HL-60/S4 treated with phorbol 12-myristate 13-acetate at 8.2 ng/mL for 4 days and 3 days (cell line): ENCODE data around the gene TMEM201.
"Not testable (repeated sequence)": the region's sequence is repeated elsewhere in the genome, so short reads cannot be mapped to it uniquely, and the experiment has no call there.

ENCODE experiments used
- in situ Hi-C: fragments of 300-500 bp; cut with MboI; formaldehyde crosslinking; loops from 2 replicates; pipeline ENCODE4 v1.15.0; 2022; ENCODE audit warnings: low sequenced_read_pairs

Gene TMEM201, protein sequence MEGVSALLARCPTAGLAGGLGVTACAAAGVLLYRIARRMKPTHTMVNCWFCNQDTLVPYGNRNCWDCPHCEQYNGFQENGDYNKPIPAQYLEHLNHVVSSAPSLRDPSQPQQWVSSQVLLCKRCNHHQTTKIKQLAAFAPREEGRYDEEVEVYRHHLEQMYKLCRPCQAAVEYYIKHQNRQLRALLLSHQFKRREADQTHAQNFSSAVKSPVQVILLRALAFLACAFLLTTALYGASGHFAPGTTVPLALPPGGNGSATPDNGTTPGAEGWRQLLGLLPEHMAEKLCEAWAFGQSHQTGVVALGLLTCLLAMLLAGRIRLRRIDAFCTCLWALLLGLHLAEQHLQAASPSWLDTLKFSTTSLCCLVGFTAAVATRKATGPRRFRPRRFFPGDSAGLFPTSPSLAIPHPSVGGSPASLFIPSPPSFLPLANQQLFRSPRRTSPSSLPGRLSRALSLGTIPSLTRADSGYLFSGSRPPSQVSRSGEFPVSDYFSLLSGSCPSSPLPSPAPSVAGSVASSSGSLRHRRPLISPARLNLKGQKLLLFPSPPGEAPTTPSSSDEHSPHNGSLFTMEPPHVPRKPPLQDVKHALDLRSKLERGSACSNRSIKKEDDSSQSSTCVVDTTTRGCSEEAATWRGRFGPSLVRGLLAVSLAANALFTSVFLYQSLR

GRCh38 chr1:9588551-9589143, at the start of gene TMEM201:
TMEM201 (plus strand) TSS chr1:9588911; CDS start chr1:9588931, 20 bp downstream.
- in situ Hi-C loops = no loop called here

DNA sequence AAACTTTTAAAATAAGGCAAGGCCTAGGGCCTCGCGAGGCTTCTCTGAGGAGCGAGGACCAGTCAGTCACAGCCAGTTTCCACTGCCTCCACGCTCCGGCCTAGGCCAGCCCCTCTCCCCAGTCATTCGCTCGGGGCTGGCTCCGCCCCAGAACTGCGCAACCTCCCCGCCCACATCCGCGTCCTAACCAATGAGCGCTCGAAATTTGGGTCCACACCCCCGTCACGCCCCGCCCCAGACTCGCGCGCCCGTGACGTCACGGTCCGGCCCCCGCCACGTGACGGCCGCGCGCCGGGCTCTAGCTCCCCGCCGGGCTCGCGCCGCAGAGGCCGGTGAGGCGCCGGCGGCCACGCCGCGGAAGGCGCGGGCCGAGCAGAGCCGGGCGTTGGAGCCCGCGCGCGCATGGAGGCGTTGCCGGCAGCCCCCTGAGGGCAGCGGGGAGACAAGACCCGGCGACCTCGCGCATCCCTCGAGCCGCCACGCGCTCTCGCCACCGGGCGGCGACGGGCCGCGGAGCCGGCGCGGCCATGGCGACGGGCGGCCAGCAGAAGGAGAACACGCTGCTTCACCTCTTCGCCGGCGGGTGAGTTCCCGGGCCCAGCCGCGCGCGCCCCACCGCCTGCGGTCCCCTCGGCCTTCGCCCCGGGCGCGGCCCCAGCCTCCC, 49.4 kb upstream of the TMEM201 start, which contains the start of gene SLC25A33:
SLC25A33 (plus strand) TSS at position 301 of the 664 bp plus-strand sequence; CDS start at position 528, 227 bp downstream.
- in situ Hi-C loops = no loop called here

DNA sequence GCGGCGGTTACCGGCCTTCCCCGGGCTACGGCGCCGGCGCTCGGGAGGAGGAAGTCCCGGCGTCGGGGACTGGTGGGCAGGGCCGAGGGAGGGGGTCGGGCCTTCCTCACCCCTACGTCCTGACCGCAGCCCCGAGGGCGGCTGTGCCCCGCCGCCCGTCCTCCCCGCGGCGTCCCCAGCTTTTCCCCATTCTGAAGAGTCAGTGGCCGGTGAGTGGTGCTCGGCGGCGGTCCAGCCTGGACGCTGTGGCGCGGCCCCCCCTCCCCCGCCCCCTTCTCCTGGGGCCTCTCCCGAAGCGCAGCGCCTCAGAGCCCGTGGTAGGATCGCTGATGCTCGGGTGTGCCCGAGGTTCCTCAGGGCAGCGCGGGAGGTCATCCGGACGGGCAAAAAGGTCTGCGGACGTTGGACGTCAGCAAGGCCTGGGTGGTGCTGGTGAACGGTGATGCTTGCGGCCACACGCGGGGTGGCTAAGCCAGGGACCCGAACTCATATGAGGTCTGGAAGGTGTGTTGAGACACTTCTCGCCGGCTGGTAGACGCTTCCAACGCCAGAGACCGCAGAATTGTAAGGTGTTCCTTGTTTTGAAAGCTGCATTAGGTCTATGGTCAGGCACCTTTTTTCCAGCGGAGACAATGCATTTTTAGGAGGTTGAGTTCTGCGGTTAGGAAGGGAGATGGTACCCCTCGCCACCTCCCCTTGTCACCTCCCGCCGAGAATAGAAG, 48.7 kb upstream of the TMEM201 start:
- in situ Hi-C loops = no loop called here

DNA sequence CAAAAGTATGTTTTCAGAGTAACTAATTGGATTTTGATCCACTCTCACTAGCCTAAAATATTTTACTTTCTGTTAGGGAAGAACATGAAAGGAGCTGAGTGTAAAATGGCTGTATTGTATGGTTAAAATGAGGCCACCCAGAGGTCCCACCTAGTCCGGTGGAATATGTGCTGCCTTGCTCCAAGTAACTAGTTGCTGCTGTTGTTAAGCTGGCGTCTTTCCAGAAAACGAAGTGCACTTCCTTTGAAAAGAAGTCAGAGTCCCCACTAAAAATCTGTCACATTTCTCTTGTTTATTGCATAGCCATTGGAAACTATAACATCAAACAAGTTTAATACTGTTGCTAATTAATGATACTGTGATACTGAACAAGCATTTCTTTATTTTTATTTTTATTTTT, 46.3 kb upstream of the TMEM201 start:
- in situ Hi-C loops = no loop called here

DNA sequence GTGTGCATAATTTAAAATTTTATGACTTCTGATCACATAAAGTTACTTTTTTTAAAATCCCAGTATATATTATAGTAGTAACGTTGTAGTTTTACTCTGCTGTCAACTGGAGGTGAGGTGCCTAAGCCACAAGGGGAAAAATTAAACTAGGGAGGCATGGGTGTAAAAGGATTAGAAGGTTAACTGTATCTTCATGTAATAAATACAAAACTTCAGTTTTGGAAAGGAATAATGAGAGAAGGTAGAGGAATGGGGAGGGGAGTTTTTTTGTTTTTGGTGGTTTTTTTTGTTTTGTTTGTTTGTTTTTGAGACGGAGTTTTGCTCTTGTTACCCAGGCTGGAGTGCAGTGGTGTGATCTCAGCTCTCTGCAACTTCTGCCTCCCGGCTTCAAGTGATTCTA, 43.8 kb upstream of the TMEM201 start:
- in situ Hi-C loops = no loop called here

GRCh38 chr1:9549955-9550546, 38.7 kb upstream of the TMEM201 start:
- in situ Hi-C loops = no loop called here

GRCh38 chr1:9551984-9552383, 36.7 kb upstream of the TMEM201 start:
- in situ Hi-C loops = no loop called here

GRCh38 chr1:9553736-9554144, 35.0 kb upstream of the TMEM201 start:
- in situ Hi-C loops = no loop called here

GRCh38 chr1:9555942-9556341, 32.8 kb upstream of the TMEM201 start:
- in situ Hi-C loops = no loop called here

- in situ Hi-C loops = no loop called here
Observed at GRCh38 chr1:9557624-9558023, 31.1 kb upstream of the TMEM201 start.

DNA sequence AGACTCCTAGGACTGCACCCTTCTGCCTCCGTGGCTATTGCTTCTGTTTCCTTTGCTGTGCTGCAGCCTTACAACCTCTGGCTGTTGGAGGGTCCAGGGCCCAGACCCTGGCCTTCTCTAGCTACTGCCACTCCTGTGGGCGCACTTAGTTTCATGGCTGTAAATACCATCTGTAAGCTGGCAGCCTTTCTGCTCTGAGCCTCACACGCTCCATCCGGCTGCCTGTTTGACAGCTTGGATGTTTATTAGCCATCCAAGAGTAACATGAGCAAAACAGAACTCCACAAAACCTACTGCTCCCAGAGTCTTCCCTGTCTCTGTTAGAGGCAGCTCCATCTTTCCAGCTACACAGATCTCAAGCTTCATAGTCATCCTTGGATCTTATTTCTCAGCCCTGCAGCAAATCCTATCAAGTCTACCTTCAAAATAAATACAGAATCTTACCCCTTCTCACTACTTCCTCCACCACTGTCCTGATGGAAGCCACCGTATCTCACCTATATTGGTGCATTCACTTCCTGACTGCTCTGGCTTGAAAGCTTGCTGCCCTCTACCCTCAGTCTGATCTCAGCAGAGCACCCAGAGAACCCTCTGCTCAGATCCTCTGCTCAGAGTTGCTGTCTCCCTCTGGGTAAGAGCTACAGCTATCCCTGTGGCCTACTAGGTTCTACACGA, 30.3 kb upstream of the TMEM201 start:
- in situ Hi-C loops = no loop called here

DNA sequence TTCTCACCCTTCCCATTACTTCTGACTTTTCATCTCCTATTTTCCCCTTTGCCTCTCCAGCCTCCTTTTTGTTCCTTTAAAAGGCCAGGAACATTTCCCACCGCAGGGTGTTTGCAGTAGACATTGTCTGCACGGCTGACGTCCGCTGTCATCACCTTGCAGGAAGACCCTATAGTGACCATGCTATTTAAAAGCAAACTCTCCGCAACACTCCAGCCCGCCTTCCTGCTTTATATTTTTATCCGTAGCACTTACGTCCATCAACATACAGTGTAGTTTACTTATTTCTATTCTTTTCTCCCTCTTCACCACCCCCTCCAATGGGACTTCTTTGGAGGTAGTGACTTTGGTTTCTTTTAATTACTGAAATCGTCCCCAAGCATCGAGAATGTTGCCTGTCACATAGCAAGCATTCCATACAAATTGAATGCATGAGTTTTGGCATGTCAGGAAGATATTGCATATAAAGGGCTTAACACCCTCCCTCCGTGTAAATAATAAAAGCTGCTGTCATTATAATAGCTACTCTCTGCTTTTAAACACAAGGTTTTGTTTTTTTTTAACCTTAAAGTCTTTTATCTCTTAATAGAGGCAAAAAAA, 29.7 kb upstream of the TMEM201 start:
- in situ Hi-C loops = no loop called here

DNA sequence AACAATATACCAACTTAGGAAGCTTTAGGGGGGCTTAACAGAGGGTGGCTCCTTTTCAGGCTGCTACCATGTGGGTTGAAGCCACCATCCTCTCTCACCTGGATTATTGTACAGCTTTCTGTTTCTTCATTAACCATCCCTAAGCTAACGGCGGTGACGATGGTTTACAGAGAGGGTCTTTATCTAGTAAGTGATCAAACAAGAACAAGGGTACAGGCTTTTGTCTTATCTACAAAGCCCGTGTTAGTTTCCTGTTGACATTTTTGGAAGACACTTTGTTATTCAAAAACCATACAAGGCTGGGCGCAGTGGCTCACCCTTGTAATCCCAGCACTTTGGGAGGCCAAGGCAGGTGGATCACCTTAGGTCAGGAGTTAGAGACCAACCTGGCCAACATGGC, 29.0 kb upstream of the TMEM201 start:
- in situ Hi-C loops = no loop called here

DNA sequence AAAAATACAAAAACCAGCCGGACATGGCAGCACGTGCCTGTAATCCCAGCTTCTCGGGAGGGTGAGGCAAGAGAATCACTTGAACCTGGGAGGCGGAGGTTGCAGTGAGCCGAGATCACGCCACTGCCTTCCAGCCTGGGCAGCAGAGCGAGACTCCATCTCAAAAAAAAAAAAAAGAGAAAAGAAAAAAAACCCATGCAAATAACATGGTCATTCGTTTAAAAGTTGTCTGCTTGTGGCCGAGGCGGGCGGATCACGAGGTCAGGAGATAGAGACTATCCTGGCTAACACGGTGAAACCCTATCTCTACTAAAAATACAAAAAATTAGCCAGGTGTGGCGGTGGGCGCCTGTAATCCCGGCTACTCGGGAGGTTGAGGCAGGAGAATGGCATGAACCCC, 28.6 kb upstream of the TMEM201 start:
- in situ Hi-C loops = not testable (repeated sequence)

GRCh38 chr1:9561429-9561828, 27.3 kb upstream of the TMEM201 start:
- in situ Hi-C loops = no loop called here

DNA sequence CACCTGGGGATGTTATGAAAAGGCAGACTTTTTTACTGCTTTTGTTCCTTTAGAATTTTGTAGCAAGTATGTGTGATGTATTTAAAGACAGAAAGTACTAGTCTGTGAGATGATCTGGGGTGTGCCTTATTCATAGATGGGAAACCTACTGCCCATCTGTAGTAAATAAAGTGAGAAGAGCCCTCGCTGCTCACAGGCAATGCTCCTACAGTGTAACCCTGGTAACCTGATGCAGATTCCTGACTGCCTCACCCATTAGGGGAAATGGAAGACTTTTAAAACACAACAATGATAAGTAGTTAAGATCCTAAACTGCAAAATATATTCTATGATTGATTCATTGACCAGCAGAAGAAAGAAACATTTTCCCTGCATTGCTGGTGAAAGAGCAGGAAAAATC, 19.4 kb upstream of the TMEM201 start:
- in situ Hi-C loops = no loop called here

GRCh38 chr1:9570886-9571529, 17.7 kb upstream of the TMEM201 start:
- in situ Hi-C loops = not testable (repeated sequence)

- in situ Hi-C loops = no loop called here
Observed at GRCh38 chr1:9573723-9574122, 15.0 kb upstream of the TMEM201 start.

- in situ Hi-C loops = no loop called here
Observed at GRCh38 chr1:9575486-9575885, 13.2 kb upstream of the TMEM201 start.
